CD4-positive, alpha-beta T cell treated with Interleukin-4 for 1 hour (primary cell): ENCODE results near the gene OLFM2.
"Not testable (repeated sequence)": the region's sequence is repeated elsewhere in the genome, so short reads cannot be mapped to it uniquely, and the experiment has no call there.

Experiments
- DNase-seq, 2 donors: peaks; one replicate each; pipeline ENCODE4 v3.0.0-alpha.2; 2020 to 2022

OLFM2 gene

GRCh38 chr19:9941231-9941630, 4.9 kb upstream of the OLFM2 start:
- no peak for DNase-seq

- no peak for DNase-seq
Measured at GRCh38 chr19:9940778-9941177, 4.5 kb upstream of the OLFM2 start.

DNA sequence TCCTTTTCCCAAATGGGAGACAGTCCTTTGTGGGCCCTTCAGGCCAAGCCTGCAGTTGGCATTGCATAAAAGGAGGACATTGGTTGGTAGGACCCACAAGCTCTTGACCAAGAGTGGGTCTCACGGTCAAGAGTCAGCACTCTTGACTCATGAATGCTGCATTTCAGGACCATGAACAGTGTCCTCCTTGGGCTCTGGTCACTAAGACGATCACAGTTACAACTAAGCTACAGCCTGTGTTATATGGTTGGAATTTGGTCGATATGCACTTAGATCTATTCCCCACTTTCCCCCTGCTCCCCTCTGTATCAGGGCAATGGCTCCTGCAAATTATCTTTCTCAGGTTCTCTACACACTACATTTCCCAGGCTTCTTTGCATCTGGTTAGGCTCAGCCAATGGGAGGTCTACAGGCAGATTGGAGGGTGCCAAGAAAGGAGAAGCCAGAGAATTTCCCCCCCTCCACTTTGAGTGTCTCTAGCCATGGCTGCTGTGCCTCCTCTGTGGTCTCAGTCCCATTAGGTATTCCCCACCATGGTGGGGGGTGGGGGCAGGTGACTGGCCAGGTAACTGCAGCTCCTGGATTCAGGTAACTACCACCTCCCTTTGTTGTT, 3.1 kb upstream of the OLFM2 start:
- no peak for DNase-seq

- no peak for DNase-seq
Measured at GRCh38 chr19:9937001-9937411, 691 bp upstream of the OLFM2 start.

- DNase-seq = no peak
Measured at GRCh38 chr19:9935506-9936325, 599 bp downstream of the OLFM2 start.

DNA sequence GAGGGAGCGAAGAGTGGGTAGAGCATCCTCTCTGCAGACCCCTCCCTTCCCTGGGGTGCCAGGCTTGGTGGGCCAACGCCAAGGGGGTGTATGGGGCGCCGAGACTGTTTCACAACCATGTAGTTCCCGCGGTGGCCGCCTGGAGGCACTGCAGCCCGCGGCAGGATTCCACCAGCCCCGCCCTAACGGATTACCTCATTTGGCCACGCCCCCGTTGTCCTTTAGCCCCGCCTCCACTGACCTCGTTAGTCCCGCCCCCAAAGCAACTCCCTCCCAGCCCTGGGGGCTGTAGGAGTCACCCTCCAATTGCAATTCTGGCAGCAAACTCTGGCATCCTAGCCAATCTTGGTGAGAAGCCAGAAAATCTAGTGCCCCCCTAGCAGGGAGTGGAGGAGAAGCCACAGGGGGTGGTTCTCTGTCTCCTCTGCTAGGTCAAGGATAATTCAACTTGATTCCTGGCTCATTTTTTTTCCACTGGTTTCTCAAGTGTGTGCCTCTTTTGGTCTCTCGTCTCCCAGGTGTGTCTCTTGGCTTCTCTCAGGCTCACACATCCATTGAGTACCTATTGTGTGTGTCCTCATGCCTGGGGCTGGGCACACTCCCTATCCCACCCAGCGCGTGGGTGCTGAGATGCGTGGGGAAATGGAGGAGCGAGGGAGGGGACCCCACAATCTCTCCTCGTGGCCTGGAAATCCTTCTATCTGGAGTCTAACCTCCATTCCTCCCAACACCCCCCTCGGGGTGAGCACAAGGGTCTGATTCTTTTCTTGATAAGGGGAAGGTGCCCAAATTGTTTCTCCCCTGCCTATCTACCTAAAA, 2.0 kb downstream of the OLFM2 start:
- DNase-seq = peak; percentile 79 to 84

- DNase-seq = no peak
Measured at GRCh38 chr19:9932835-9933234, 3.5 kb downstream of the OLFM2 start.

GRCh38 chr19:9931629-9932028, 4.7 kb downstream of the OLFM2 start:
- no peak for DNase-seq

- DNase-seq = no peak
Measured at GRCh38 chr19:9923440-9923839, 12.9 kb downstream of the OLFM2 start.

- DNase-seq = not testable (repeated sequence)
Measured at GRCh38 chr19:9922782-9923379, 13.4 kb downstream of the OLFM2 start.

DNA sequence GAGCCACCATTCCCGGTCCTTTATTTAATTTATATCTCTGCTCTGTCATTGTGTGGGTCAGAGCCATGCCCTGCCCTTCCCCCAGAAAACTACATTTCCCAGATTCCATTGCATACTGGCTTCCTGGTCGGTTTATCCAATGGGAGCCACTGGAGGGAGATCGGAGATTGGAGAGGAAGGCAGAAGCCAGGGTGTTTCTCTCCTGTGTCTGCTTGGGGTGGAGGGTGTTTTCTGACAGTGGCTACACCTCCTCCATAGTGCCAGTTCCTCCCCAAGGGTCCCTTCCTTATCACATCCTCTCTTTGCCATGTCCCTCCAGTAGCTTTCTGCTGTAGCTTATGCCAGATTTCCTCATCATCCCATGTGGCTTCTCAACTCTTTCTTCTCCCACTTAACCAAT, 19.0 kb downstream of the OLFM2 start:
- no peak for DNase-seq

GRCh38 chr19:9916719-9917118, 19.6 kb downstream of the OLFM2 start:
- no peak for DNase-seq

- DNase-seq = peak; percentile 80 to 83
Measured at GRCh38 chr19:9914315-9915207, 21.8 kb downstream of the OLFM2 start.

- no peak for DNase-seq
Measured at GRCh38 chr19:9914001-9914314, 22.4 kb downstream of the OLFM2 start.

- no peak for DNase-seq
Measured at GRCh38 chr19:9913237-9914000, 22.9 kb downstream of the OLFM2 start.

- DNase-seq = no peak
Measured at GRCh38 chr19:9912551-9913236, 23.6 kb downstream of the OLFM2 start.

- DNase-seq = no peak
Measured at GRCh38 chr19:9911524-9912185, 24.7 kb downstream of the OLFM2 start.

DNA sequence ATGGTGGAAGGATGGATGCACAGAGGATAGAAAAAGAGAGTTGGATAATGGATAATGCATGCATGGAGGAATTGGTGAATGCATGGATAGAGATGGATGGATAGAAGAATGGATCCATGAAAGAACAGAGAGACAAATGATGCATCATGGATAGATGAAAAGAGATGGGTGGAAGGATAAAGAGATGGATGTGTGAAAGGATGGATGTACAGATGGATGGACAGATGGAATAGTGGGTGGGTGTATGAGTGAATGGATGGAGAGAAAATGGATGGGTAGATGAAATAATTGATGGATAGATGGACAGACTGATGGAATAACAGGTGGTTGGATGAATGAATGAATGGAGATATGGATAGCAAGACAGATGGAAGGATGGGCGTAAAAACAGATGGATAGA, 25.7 kb downstream of the OLFM2 start:
- DNase-seq = no peak

- no peak for DNase-seq
Measured at GRCh38 chr19:9909251-9909650, 27.1 kb downstream of the OLFM2 start.

DNA sequence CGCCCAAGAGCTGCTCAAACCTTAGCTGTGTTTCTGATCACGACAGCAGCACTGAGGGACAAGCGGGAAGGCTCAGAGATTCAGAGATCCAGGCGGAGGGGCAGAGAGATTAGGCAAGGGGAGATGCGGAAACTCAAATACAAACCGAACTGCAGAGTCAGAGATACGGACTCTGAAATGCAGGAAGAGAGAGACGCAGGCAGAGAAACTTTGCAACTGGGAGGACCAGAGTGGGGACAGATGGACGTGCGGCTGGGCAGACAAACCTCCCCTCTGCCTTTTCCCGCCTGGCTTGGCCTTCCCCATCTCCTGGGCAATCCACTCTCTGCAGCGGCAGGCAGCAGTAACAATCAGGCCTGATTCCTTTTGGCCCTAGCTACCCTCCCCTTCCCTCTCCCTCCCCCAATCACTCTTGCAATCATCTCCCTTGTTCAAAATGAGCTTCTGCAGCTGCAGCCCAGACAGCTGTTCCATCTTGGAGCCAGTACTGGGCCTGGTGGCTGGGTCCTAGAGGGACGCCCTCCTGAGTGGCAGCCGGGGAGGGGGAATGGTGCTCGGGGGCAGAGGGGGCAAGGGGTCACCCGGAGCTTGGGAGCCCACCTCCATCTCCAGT, 29.7 kb downstream of the OLFM2 start:
- DNase-seq = no peak
